OCI-LY7 (cell line): ENCODE measurements around the gene PHIP. TPM values are rescaled to one million over a fixed set of nuclear protein-coding genes. Genes with fewer than 3 reads are reported as not detected.

Experiments
- BruUV-seq: library from RNA; stranded (reverse); fragments of 400-500 nt; replicated peaks from 2 replicates; lab custom pipeline; 2021; lab: Mats Ljungman, UMichigan
- CTCF ChIA-PET: fragments of 300-600 bp; sonication (Branson Sonifier 250); formaldehyde crosslinking; loops from one replicate; lab custom pipeline; 2022; ENCODE audit warnings: antibody characterized with exemption; ENCODE audit not compliant: unreplicated experiment; lab: Charles Lee
- POLR2A ChIA-PET: fragments of 300-600 bp; sonication (Branson Sonifier 250); formaldehyde crosslinking; loops from one replicate; lab custom pipeline; 2022; ENCODE audit warnings: antibody characterized with exemption; lab: Charles Lee
- DNase-seq: peaks from one replicate; pipeline ENCODE4 v3.0.0-alpha.2; 2015; ENCODE audit warnings: low spot score
- H2AFZ ChIP-seq: fragments of 200-600 bp; sonication (generic), shearing (Covaris generic); 2 replicates; pipeline ENCODE4 v1.6.1; 2014; ENCODE audit warnings: mild to moderate bottlenecking, antibody characterized with exemption, low read length, moderate library complexity
- H3K27ac ChIP-seq: fragments of 200-600 bp; sonication (generic); 2 replicates; pipeline ENCODE4 v1.5.1; 2014; ENCODE audit warnings: mixed run types, low read depth, mild to moderate bottlenecking, moderate library complexity, low read length, inconsistent platforms; ENCODE audit not compliant: poor library complexity, severe bottlenecking
- H3K36me3 ChIP-seq: fragments of 200-600 bp; sonication (generic); 2 replicates; pipeline ENCODE4 v1.6.1; 2014; ENCODE audit warnings: mild to moderate bottlenecking, antibody characterized with exemption, low read length, moderate library complexity, mixed read lengths; ENCODE audit not compliant: insufficient read depth
- H3K4me1 ChIP-seq: fragments of 200-600 bp; sonication (generic); 2 replicates; pipeline ENCODE4 v1.5.1; 2014; ENCODE audit warnings: mild to moderate bottlenecking, low read length; ENCODE audit not compliant: insufficient read depth, poor library complexity, severe bottlenecking
- H3K4me2 ChIP-seq: fragments of 200-600 bp; sonication (generic); 2 replicates; pipeline ENCODE4 v1.6.1; 2014; ENCODE audit warnings: mild to moderate bottlenecking, low read length
- H3K4me3 ChIP-seq: fragments of 200-600 bp; sonication (generic); 2 replicates; pipeline ENCODE4 v1.5.1; 2014; ENCODE audit warnings: mild to moderate bottlenecking, low read depth, low read length; ENCODE audit not compliant: poor library complexity, severe bottlenecking
- H3K79me2 ChIP-seq: fragments of 200-600 bp; sonication (generic); 2 replicates; pipeline ENCODE4 v1.6.1; 2016; ENCODE audit warnings: low read depth, mild to moderate bottlenecking, low read length, moderate library complexity, mixed read lengths; ENCODE audit not compliant: insufficient read depth
- H3K9me2 ChIP-seq: fragments of 200-600 bp; sonication (generic); 2 replicates; pipeline ENCODE4 v1.6.1; 2016; ENCODE audit warnings: mild to moderate bottlenecking, low read length, mixed read lengths; ENCODE audit not compliant: insufficient read depth
- H3K9me3 ChIP-seq: fragments of 200-600 bp; sonication (generic); 2 replicates; pipeline ENCODE4 v1.6.1; 2014; ENCODE audit warnings: mild to moderate bottlenecking, mixed run types, low read length, mixed read lengths
- H4K20me1 ChIP-seq: fragments of 200-600 bp; sonication (generic); 2 replicates; pipeline ENCODE4 v1.6.1; 2014; ENCODE audit warnings: mild to moderate bottlenecking, antibody characterized with exemption, low read length, moderate library complexity, mixed read lengths; ENCODE audit not compliant: insufficient read depth
- CTCF ChIP-seq: fragments of 200-600 bp; sonication (generic); conservative IDR thresholded peaks from 2 replicates; pipeline ENCODE4 v1.5.1; 2014; ENCODE audit warnings: mild to moderate bottlenecking, antibody characterized with exemption, low read length, moderate library complexity, mixed read lengths
- EZH2phosphoT487 ChIP-seq: fragments of 200-600 bp; sonication (generic); IDR thresholded peaks from 2 replicates; pipeline ENCODE4 v1.6.1; 2018; ENCODE audit warnings: low read depth, borderline replicate concordance, mild to moderate bottlenecking, mixed run types, antibody characterized with exemption, low read length, moderate library complexity, mixed read lengths
- intact Hi-C: fragments of 100-400 bp; cut with micrococcal nuclease; formaldehyde crosslinking; loops from one replicate; pipeline ENCODE4 v1.10.0; 2022; ENCODE audit not compliant: unreplicated experiment
- total RNA-seq, 2 experiments: library from RNA; depleted of rRNA in 1 of 2; stranded (reverse); fragments of >200 nt in 1 of 2; shearing (Covaris generic) in 1 of 2; gene quantifications; 2 replicates each; pipeline ENCODE4 v1.2.3, GENCODE V29; 2014 to 2022

PHIP gene
- total RNA-seq, 2 experiments from 2014 or later, result 32.1 to 46.6 TPM

- CTCF ChIA-PET, result no interaction called here
- no peak overlapping the region for H3K4me2 ChIP-seq
- no peak overlapping the region for H3K27ac ChIP-seq
- no peak overlapping the region for H2AFZ ChIP-seq
- H3K79me2 ChIP-seq, result no peaks in the 10 kb centered on the region
- H3K9me2 ChIP-seq, result no peaks in the 10 kb centered on the region
- no peaks in the 10 kb centered on the region for H3K36me3 ChIP-seq
- POLR2A ChIA-PET, result interaction anchor here (0.5 kb wide), 1 partner anchor 27 kb away, joined by 3 read pairs; no protein-coding TSS in a partner anchor
- no peak overlapping the region for H3K4me3 ChIP-seq
- H3K4me1 ChIP-seq, result no peaks in the 10 kb centered on the region
- peaks cover 6% of the 10 kb centered on the region; the same call in 1 of the 2 replicates for H3K9me3 ChIP-seq
- TF ChIP-seq CTCF (no peak), EZH2phosphoT487 (no peak)
- no TSS peak for BruUV-seq
- H4K20me1 ChIP-seq, result no peaks in the 10 kb centered on the region
- intact Hi-C loops, result no loop called here
- DNase-seq, result no peak
Measured at GRCh38 chr6:78916411-78916810, 161.6 kb downstream of the PHIP start.

- DNase-seq, result no peak
- intact Hi-C loops, result no loop called here
- H3K27ac ChIP-seq, result no peak overlapping the region
- H3K9me3 ChIP-seq, result no peaks in the 10 kb centered on the region
- no peaks in the 10 kb centered on the region for H4K20me1 ChIP-seq
- H3K4me1 ChIP-seq, result peaks cover 19% of the 10 kb centered on the region
- no peak for TF ChIP-seq CTCF
- TF ChIP-seq EZH2phosphoT487, result no peak
- H3K79me2 ChIP-seq, result no peaks in the 10 kb centered on the region
- no peak overlapping the region for H3K4me2 ChIP-seq
- CTCF ChIA-PET, result interaction anchor here (0.6 kb wide), 1 partner anchor 588 kb away, joined by 3 read pairs; no protein-coding TSS in a partner anchor
- H3K4me3 ChIP-seq, result no peak overlapping the region
- H3K36me3 ChIP-seq, result no peaks in the 10 kb centered on the region; the same call in 1 of the 2 replicates
- H3K9me2 ChIP-seq, result no peaks in the 10 kb centered on the region
- POLR2A ChIA-PET, result interaction anchor here (1.7 kb wide), 1 partner anchor 11 kb away, joined by 3 read pairs; no protein-coding TSS in a partner anchor
- no TSS peak for BruUV-seq
- H2AFZ ChIP-seq, result no peak overlapping the region
Measured at GRCh38 chr6:78911218-78911940, 166.7 kb downstream of the PHIP start.

- Histone ChIP-seq H4K20me1 (no peaks in the 10 kb centered on the region), H3K79me2 (no peaks in the 10 kb centered on the region), H3K9me3 (no peaks in the 10 kb centered on the region), H2AFZ (no peak overlapping the region), H3K36me3 (no peaks in the 10 kb centered on the region; the same call in 1 of the 2 replicates), H3K9me2 (no peaks in the 10 kb centered on the region), H3K4me2 (no peak overlapping the region), H3K27ac (no peak overlapping the region), H3K4me1 (peaks cover 19% of the 10 kb centered on the region), H3K4me3 (no peak overlapping the region)
- intact Hi-C loops, result no loop called here
- POLR2A ChIA-PET, result interaction anchor here (1.7 kb wide), 1 partner anchor 10 kb away, joined by 3 read pairs; no protein-coding TSS in a partner anchor
- DNase-seq, result no peak
- TF ChIP-seq EZH2phosphoT487 (no peak), CTCF (no peak)
- no TSS peak for BruUV-seq
- CTCF ChIA-PET, result no interaction called here
Measured at GRCh38 chr6:78910591-78911171, 167.4 kb downstream of the PHIP start.
